Keratinocyte (primary cell): ENCODE data around the gene STXBP1. TPM values are rescaled to one million over a fixed set of nuclear protein-coding genes. Genes with fewer than 3 reads are reported as not detected.
A peak's percentile ranks its signal among the peaks of the same experiment; 100 is the strongest.

Source experiments
- DNase-seq: peaks from one replicate; pipeline ENCODE4 v3.0.0-alpha.2; 2011; ENCODE audit warnings: low read depth, missing footprints, low spot score
- FAIRE-seq: peaks from 2 replicates; lab custom pipeline; 2011; peaks lifted over from hg19 to GRCh38; lab: Jason Lieb, UNC
- H2AFZ ChIP-seq: 2 replicates; pipeline ENCODE4 v1.6.0; 2012; ENCODE audit warnings: low read length, control low read depth, inconsistent platforms; ENCODE audit not compliant: control insufficient read depth
- H3K27ac ChIP-seq: 2 replicates; pipeline ENCODE4 v1.5.1; 2011; ENCODE audit warnings: low read length; ENCODE audit not compliant: control insufficient read depth, insufficient read depth
- H3K27me3 ChIP-seq: 3 replicates; pipeline ENCODE4 v1.6.0; 2011; ENCODE audit warnings: low read length; ENCODE audit not compliant: control insufficient read depth, insufficient read depth; ENCODE audit errors: extremely low read depth
- H3K36me3 ChIP-seq, 2 experiments: 2 replicates in 1 of 2; 3 replicates in 1 of 2; pipeline ENCODE4 v1.5.1; 2011; ENCODE audit warnings: low read length in 2 of 2, mild to moderate bottlenecking in 1 of 2; ENCODE audit not compliant: control insufficient read depth in 2 of 2, insufficient read depth in 2 of 2; ENCODE audit errors: extremely low read depth in 1 of 2
- H3K4me1 ChIP-seq: 3 replicates; pipeline ENCODE4 v1.5.1; 2011; ENCODE audit warnings: low read length; ENCODE audit not compliant: control insufficient read depth, insufficient read depth; ENCODE audit errors: extremely low read depth
- H3K4me2 ChIP-seq: 3 replicates; pipeline ENCODE4 v1.6.0; 2011; ENCODE audit warnings: low read depth, low read length; ENCODE audit not compliant: control insufficient read depth, insufficient read depth; ENCODE audit errors: extremely low read depth
- H3K4me3 ChIP-seq, 3 experiments: fragments of 200-600 bp in 1 of 3; sonication (generic) in 1 of 3; 2 replicates in 2 of 3; 3 replicates in 1 of 3; pipeline ENCODE4 v1.5.1; 2011 to 2016; ENCODE audit warnings: low read length in 3 of 3, mild to moderate bottlenecking in 3 of 3, control low read depth in 2 of 3, inconsistent platforms in 1 of 3, low read depth in 1 of 3, mixed read lengths in 1 of 3, mixed run types in 1 of 3, moderate library complexity in 1 of 3; ENCODE audit not compliant: control insufficient read depth in 2 of 3, insufficient read depth in 2 of 3; ENCODE audit errors: extremely low read depth in 1 of 3
- H3K79me2 ChIP-seq: 2 replicates; pipeline ENCODE4 v1.6.0; 2012; ENCODE audit warnings: low read length; ENCODE audit not compliant: control insufficient read depth, insufficient read depth
- H3K9ac ChIP-seq: 3 replicates; pipeline ENCODE4 v1.6.0; 2011; ENCODE audit warnings: low read length; ENCODE audit not compliant: control insufficient read depth, insufficient read depth; ENCODE audit errors: extremely low read depth
- H3K9me1 ChIP-seq: 3 replicates; pipeline ENCODE4 v1.6.0; 2011; ENCODE audit warnings: low read length; ENCODE audit not compliant: control insufficient read depth, insufficient read depth; ENCODE audit errors: extremely low read depth
- H3K9me3 ChIP-seq: 2 replicates; pipeline ENCODE4 v1.5.1; 2012; ENCODE audit warnings: low read depth, low read length; ENCODE audit not compliant: control insufficient read depth
- H4K20me1 ChIP-seq: 3 replicates; pipeline ENCODE4 v1.6.0; 2011; ENCODE audit warnings: low read length; ENCODE audit not compliant: control insufficient read depth, insufficient read depth; ENCODE audit errors: extremely low read depth
- EZH2 ChIP-seq: IDR thresholded peaks from one replicate; pipeline ENCODE4 v1.6.1; 2012; ENCODE audit warnings: inconsistent platforms, mild to moderate bottlenecking, low read length, moderate library complexity
- dilution Hi-C: fragments of 300-500 bp; cut with MboI; formaldehyde crosslinking; loops from one replicate; pipeline ENCODE4 v1.7.0; 2020; ENCODE audit warnings: low sequenced_read_pairs; ENCODE audit not compliant: extremely low pct_ligation_motif_present
- polyA plus RNA-seq, 5 experiments: library from polyadenylated mRNA; depleted of rRNA in 3 of 5; stranded (reverse) in 3 of 5; stranded (forward) in 1 of 5; unstranded in 1 of 5; fragments of >200 nt; gene quantifications; 1 replicate in 1 of 5; 2 replicates in 3 of 5; 3 replicates in 1 of 5; pipeline versions ENCODE4 v1.2.1 to v1.2.3, GENCODE V29; 2011 to 2012; ENCODE audit warnings: missing spikeins in 2 of 5, low read depth in 1 of 5, low replicate concordance in 1 of 5
- TF ChIP-seq, protein P1 (sequence below), 3 experiments: IDR thresholded peaks in 1 of 3; conservative IDR thresholded peaks in 1 of 3; optimal IDR thresholded peaks in 1 of 3; 2 replicates in 2 of 3; 3 replicates in 1 of 3; pipeline versions ENCODE3 to v1.5.1; 2011; ENCODE audit warnings: low read length in 3 of 3, mild to moderate bottlenecking in 3 of 3, moderate library complexity in 2 of 3, control low read depth in 1 of 3, inconsistent platforms in 1 of 3; ENCODE audit not compliant: insufficient read depth in 2 of 3; ENCODE audit errors: extremely low read depth in 1 of 3

Gene STXBP1
- polyA plus RNA-seq, 1 donor (not counting 4 experiments of a cell fraction or from before 2014, with no cell fraction given), result 17.1 TPM

DNA sequence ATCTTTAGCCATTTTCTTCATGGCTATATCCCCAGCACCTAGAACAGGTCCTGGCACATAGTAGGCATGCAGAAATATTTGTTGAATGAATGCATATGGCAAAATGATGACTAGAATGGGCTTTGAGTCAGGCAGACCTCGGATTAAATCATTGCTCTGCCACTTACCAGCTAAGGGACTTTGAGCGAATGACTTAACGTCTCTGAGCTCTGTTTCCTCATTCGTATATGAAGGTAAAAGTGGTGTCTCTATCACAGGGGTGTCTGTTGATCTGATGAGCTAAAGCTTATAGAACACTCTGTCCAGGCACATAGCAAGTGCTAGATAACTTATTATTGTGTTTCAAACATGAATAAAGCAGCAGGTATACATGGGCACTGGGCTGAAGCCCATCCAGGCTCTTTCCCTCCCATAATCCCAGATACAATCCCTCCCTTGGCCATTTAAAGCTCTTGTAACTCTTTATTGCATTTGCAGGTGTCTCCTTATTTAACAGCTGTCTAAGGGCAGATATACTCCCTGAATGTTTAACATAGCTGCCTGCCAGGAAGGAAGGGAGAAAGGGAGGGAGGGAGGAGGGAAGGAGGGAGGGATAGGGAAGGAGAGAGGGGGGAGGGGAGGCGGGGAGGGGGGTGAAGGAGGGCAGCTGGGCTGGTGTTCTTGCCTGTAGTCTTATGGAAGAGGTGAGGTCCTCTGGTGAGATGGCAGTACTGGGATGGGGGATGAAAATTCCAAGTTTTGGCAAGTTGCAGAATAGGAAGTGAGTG is 23.2 kb upstream of the STXBP1 start:
- no peaks in the 10 kb centered on the region for H3K9me1 ChIP-seq
- H3K9me3 ChIP-seq, result no peaks in the 10 kb centered on the region
- H3K4me3 ChIP-seq, result no peak overlapping the region
- DNase-seq (no peak), FAIRE-seq (no peak)
- no peaks in the 10 kb centered on the region for H3K27me3 ChIP-seq
- no peak overlapping the region for H3K9ac ChIP-seq
- dilution Hi-C loops, result no loop called here
- H3K36me3 ChIP-seq, result no peaks in the 10 kb centered on the region
- H3K79me2 ChIP-seq, result no peaks in the 10 kb centered on the region
- H3K27ac ChIP-seq, result no peak overlapping the region
- H2AFZ ChIP-seq, result no peak overlapping the region
- no peak for TF ChIP-seq EZH2
- TF ChIP-seq, protein P1, sequence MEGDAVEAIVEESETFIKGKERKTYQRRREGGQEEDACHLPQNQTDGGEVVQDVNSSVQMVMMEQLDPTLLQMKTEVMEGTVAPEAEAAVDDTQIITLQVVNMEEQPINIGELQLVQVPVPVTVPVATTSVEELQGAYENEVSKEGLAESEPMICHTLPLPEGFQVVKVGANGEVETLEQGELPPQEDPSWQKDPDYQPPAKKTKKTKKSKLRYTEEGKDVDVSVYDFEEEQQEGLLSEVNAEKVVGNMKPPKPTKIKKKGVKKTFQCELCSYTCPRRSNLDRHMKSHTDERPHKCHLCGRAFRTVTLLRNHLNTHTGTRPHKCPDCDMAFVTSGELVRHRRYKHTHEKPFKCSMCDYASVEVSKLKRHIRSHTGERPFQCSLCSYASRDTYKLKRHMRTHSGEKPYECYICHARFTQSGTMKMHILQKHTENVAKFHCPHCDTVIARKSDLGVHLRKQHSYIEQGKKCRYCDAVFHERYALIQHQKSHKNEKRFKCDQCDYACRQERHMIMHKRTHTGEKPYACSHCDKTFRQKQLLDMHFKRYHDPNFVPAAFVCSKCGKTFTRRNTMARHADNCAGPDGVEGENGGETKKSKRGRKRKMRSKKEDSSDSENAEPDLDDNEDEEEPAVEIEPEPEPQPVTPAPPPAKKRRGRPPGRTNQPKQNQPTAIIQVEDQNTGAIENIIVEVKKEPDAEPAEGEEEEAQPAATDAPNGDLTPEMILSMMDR (optimal IDR thresholded peaks at IDR 0.05 in 1 of 3, IDR thresholded peaks at IDR 0.05 in 1 of 3, conservative IDR thresholded peaks at IDR 0.05 in 1 of 3; ENCODE audit: extremely low read depth in 1 of 3, insufficient read depth in 2 of 3, low read length in 3 of 3), result no peak
- no peaks in the 10 kb centered on the region for H4K20me1 ChIP-seq
- no peak overlapping the region for H3K4me2 ChIP-seq
- H3K4me1 ChIP-seq, result peaks cover 4% of the 10 kb centered on the region

DNA sequence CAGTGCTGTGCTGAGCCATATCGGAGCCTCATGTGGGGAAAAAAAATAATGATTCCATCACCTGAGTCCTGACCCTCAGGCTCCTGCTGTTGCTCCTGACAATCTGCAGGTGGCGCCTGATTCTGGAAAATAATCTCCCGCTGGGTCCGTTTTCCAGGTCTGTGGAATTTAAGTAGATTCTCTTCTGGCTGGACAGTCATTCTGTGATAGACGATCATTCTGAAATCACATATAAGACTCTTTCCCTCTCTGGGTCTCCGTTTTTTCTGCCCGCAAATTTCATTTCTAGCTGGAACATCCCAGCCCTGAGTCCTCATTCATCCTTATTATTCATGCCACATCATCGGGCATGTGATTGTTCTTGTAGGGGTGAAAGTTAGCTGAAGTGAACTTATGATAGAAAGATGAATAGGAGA is 22.1 kb upstream of the STXBP1 start:
- FAIRE-seq, result peak; percentile 76
- peaks cover 4% of the 10 kb centered on the region for H3K4me1 ChIP-seq
- H3K9me3 ChIP-seq, result no peaks in the 10 kb centered on the region
- no peak for TF ChIP-seq EZH2
- TF ChIP-seq, protein P1 (optimal IDR thresholded peaks at IDR 0.05 in 1 of 3, IDR thresholded peaks at IDR 0.05 in 1 of 3, conservative IDR thresholded peaks at IDR 0.05 in 1 of 3; ENCODE audit: extremely low read depth in 1 of 3, insufficient read depth in 2 of 3, low read length in 3 of 3), result peak; percentile 80 to 97 (median 81)
- no peaks in the 10 kb centered on the region for H3K9me1 ChIP-seq
- no peak overlapping the region for H3K27ac ChIP-seq
- dilution Hi-C loops, result no loop called here
- no peaks in the 10 kb centered on the region for H4K20me1 ChIP-seq
- H3K4me3 ChIP-seq, result no peak overlapping the region
- no peaks in the 10 kb centered on the region for H3K36me3 ChIP-seq
- no peak overlapping the region for H3K9ac ChIP-seq
- H3K4me2 ChIP-seq, result no peak overlapping the region
- no peak overlapping the region for H2AFZ ChIP-seq
- no peaks in the 10 kb centered on the region for H3K27me3 ChIP-seq
- DNase-seq, result no peak
- no peaks in the 10 kb centered on the region for H3K79me2 ChIP-seq
